HG03045 (cell line): ENCODE data around the gene HPS1.

Experiments used
- ATAC-seq: cut with Tn5 transposase; IDR thresholded peaks from one replicate; pipeline ENCODE4 v1.9.1; 2021; ENCODE audit warnings: mild to moderate bottlenecking, moderate library complexity; ENCODE audit not compliant: unreplicated experiment

Gene HPS1

GRCh38 chr10:98465866-98466265, 19.1 kb upstream of the HPS1 start:
- ATAC-seq, result no peak

- no peak for ATAC-seq
These were observed 17.4 kb upstream of the HPS1 start for GRCh38 chr10:98463976-98464754.

GRCh38 chr10:98463016-98463415, 16.3 kb upstream of the HPS1 start:
- ATAC-seq, result no peak

- no peak for ATAC-seq
These were observed 14.7 kb upstream of the HPS1 start for GRCh38 chr10:98461500-98461842.

GRCh38 chr10:98460837-98461499, 14.2 kb upstream of the HPS1 start:
- ATAC-seq, result no peak

- ATAC-seq, result no peak
These were observed 12.4 kb upstream of the HPS1 start for GRCh38 chr10:98458809-98459784.

DNA sequence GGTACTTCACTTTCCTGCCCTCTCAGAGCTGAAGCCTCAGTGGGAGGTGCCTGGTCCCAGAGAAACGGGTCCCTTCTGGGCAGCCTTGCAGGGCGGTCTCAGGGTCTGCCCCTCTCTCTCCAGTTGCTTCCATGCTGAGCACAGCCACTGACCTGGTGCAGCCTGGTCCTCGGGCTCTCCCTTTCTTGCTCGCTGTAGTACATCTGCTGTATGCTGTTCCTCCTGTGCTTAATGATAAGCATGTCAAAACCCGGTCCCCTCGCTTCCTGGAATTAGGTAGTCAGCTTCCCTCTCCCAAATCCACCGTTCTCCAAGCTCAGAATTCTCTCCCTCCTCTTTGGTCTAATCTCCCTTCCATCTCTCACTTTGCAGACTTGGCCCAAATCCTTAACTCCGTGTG, 11.0 kb upstream of the HPS1 start:
- ATAC-seq, result no peak

GRCh38 chr10:98456686-98457482, 10.1 kb upstream of the HPS1 start:
- ATAC-seq, result no peak

GRCh38 chr10:98456043-98456570, 9.4 kb upstream of the HPS1 start:
- no peak for ATAC-seq

DNA sequence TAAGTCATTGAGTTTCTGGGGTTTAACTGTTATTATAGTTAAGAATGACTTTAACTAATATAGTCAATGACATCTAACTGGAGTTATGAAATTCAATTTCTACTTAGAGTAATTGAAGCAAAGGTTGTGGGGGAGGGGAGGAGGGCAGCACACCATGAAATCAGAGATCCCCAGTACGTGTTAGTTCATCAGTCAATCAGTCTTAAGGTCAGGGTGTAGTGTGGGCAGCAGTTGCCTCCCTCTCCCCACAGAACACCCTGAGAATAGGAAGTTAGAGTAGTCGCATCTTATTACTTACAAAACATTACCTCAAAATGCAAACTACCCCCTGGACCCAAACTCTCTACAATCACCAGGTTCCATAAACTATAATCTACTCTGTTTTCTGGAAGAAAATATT, 7.0 kb upstream of the HPS1 start:
- no peak for ATAC-seq

GRCh38 chr10:98450618-98451017, 3.9 kb upstream of the HPS1 start:
- ATAC-seq, result no peak

DNA sequence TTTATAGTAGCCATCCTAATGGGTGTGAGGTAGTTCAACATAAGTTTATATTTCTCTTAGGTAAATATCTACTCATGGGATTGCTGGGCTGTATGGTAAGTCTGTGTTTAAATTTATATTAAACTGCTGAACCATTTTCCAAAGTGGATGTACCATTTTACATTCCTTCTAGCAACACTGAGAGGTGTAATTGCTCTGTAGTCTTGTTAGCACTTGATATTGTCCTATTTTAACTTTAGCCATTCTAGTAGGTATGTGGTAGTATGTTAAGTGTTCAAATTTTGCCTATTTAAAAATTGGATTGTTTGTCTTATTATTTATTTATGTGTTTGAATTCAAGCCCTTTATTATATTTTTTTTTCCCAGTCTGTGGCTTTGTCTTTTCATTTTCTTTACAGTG, 2.6 kb upstream of the HPS1 start:
- no peak for ATAC-seq

DNA sequence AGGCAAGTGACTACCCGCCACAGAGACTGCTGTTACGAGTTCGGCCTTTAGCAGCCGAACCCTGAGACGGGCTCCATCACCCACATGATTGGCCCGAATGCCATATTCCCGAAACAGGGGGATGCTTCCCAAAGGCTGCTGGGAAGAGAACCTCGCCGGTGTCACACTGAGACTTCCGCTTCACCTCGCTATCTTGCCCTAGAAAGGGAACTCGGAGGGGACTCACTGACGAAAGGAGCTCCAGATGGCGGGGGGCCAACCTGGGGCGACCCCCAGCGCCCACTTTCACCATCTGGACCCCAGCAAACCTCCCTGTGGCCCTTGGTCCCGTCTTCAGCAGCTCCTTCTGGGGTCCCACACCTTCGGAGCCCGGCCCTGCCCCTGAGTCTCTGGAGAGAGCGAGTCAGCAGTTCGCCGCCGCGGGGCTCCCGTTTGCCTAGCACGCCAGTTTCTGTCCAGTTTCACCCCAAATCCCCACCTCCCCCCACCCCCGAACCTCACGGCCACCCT, 529 bp downstream of the HPS1 start:
- ATAC-seq, result peak; percentile 41

DNA sequence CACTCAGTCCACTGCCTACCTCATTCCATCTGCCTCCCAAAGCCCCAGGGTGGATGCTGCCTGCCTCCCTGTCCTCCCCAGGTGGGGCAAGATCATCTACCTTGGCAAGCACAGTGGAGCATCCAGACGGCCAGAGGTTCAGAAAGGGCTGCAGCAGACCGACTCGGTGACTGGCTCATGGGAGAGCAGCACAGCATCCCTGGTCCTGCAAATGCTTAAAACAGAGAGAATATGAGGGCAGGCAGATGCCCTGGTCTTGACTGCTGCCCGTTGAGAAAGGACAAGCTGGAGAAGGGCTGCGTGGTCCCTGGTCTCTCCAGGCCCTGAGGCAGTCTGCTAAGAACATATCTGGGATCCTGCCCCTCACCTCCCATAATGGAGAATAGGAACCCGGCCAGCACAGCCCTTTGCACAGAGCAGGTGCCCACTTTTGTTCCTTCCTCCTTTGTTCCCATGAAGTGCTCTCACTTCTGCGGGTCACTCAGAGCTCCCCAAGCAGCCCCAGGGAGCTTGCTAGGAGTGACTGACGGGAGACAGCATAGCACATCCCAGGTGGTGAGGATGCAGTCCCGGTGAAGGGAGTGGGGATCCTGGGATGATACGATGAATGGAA, 1.4 kb downstream of the HPS1 start:
- ATAC-seq, result no peak

- ATAC-seq, result no peak
These were observed 2.3 kb downstream of the HPS1 start for GRCh38 chr10:98444314-98445006.

DNA sequence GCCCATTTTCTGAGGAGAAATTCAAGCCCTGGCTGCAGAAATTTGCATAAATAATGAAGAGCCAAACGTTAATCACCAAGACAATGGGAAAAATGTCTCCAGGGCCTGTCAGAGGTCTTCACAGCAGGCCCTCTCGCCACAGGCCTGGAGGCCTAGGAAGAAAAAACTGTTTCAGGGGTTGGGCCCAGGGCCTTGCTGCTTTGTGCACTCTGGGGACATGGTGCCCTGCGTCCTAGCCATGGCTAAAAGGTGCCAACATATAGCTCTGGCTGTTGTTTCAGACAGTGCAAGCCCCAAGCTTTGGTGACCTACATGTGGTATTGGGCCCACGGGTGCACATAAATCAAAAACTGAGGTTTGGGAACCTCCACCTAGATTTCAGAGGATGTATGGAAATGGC, 8.0 kb downstream of the HPS1 start:
- no peak for ATAC-seq

DNA sequence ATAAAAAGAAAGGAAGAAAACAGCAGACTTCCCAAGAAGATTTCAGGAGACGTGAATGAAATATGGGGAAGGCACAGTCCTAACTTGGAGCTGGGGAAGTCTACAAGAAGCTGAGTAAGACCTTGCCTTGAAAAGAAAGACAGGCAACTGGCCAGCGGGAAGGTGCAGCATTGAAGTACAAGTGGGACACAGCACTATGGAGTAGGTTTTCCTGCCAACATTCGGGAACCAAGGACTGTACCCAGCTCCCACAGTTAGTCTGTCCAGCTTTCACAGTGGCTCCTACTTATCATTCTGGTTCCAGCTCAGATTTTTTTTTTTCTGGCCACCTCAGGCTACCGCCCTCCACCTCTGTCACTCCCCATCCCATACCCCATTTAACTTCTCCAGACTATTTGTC, 10.0 kb downstream of the HPS1 start:
- no peak for ATAC-seq

DNA sequence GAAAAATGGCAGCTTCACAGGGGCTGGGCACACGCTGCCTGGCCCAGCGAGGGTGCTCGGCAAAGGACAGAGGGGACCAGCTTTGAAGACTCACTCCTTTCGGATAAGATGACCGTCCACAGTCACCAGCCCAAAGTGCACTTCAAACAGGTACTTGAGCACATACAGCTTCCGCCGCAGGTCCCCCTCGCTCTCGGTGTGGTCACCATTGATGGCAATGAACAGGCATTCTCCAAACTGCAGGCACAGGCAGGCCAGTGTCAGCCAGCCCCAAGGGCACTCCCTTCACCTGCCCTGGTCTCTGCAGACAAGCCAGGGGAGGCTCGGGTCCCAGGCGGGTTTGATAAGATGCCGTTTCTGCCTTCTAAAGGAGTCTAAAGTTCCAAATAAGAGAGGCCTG, 11.6 kb downstream of the HPS1 start:
- no peak for ATAC-seq
